Tibial artery (tissue), 4 donors: ENCODE measurements around the gene PAX4.

Experiments
- DNase-seq, 2 donors: peaks; one replicate each; pipeline ENCODE4 v3.0.0-alpha.2; 2019
- H3K27ac ChIP-seq, 2 donors: fragments of 200-600 bp; sonication (generic) in 1 of 2; 1 replicate in 1 of 2; 2 replicates in 1 of 2; pipeline ENCODE4 v1.5.1; 2018 to 2019; ENCODE audit warnings: mild to moderate bottlenecking in 1 of 2
- H3K27me3 ChIP-seq, 2 donors: fragments of 200-600 bp; sonication (generic) in 1 of 2; one replicate each; pipeline versions ENCODE4 v1.5.1 to v1.6.0; 2016 to 2019
- H3K36me3 ChIP-seq, 3 donors: fragments of 200-600 bp; sonication (generic) in 2 of 3; one replicate each; pipeline ENCODE4 v1.5.1; 2016 to 2019; ENCODE audit warnings: mild to moderate bottlenecking in 2 of 3
- H3K4me1 ChIP-seq, 4 donors: fragments of 200-600 bp; sonication (generic) in 2 of 4; 1 replicate in 3 of 4; 2 replicates in 1 of 4; pipeline ENCODE4 v1.5.1; 2016 to 2019
- H3K4me3 ChIP-seq, 2 donors: fragments of 200-600 bp; sonication (generic) in 1 of 2; 1 replicate in 1 of 2; 2 replicates in 1 of 2; pipeline ENCODE4 v1.5.1; 2018 to 2019; ENCODE audit warnings: mild to moderate bottlenecking in 2 of 2
- H3K9me3 ChIP-seq, 3 donors: fragments of 200-600 bp; sonication (generic) in 1 of 3; one replicate each; pipeline ENCODE4 v1.5.1; 2016 to 2019
- intact Hi-C: fragments of 100-400 bp; cut with DNase I; formaldehyde crosslinking; loops from one replicate; pipeline ENCODE4 v1.15.0; 2023; ENCODE audit warnings: low total_unique reads
- TF ChIP-seq, protein P1 (sequence below), 2 experiments: fragments of 200-600 bp in 1 of 2; fragments of 450-650 bp in 1 of 2; IDR thresholded peaks; one replicate each; pipeline ENCODE4 v1.5.1; 2017 to 2019; ENCODE audit warnings: antibody characterized with exemption in 2 of 2, mild to moderate bottlenecking in 1 of 2, moderate library complexity in 1 of 2

PAX4 gene

DNA sequence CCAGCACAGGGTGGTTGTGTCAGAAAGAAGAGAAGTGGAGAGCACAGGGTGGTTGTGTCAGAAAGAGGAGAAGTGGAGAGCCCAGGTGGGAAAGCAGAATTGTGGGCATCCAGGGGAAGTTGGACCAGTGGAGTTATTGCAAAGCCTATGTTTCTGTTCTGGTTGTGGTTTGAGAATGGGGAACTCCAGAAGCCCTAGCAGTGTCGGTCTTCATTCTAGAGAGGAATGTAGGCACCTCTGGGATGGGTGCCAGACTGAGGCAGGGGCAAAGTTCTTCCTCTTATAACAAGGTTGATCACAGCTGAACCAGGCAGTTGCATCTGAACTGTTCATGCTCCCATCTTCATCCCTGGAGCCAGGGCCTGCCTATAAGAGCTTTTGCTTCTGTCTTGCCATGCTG lies 23.5 kb downstream of the PAX4 start:
- Histone ChIP-seq H3K4me1 (peaks cover 0 to 7% (median 5%) of the 10 kb centered on the region in 4 donors), H3K9me3 (no peaks in the 10 kb centered on the region), H3K27me3 (no peaks in the 10 kb centered on the region), H3K36me3 (peaks cover 20 to 42% (median 23%) of the 10 kb centered on the region in 3 donors), H3K27ac (no peak overlapping the region), H3K4me3 (no peak overlapping the region)
- intact Hi-C loops = no loop called here
- no peak for DNase-seq
- TF ChIP-seq, protein P1, sequence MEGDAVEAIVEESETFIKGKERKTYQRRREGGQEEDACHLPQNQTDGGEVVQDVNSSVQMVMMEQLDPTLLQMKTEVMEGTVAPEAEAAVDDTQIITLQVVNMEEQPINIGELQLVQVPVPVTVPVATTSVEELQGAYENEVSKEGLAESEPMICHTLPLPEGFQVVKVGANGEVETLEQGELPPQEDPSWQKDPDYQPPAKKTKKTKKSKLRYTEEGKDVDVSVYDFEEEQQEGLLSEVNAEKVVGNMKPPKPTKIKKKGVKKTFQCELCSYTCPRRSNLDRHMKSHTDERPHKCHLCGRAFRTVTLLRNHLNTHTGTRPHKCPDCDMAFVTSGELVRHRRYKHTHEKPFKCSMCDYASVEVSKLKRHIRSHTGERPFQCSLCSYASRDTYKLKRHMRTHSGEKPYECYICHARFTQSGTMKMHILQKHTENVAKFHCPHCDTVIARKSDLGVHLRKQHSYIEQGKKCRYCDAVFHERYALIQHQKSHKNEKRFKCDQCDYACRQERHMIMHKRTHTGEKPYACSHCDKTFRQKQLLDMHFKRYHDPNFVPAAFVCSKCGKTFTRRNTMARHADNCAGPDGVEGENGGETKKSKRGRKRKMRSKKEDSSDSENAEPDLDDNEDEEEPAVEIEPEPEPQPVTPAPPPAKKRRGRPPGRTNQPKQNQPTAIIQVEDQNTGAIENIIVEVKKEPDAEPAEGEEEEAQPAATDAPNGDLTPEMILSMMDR (IDR thresholded peaks at IDR 0.05) = no peak

DNA sequence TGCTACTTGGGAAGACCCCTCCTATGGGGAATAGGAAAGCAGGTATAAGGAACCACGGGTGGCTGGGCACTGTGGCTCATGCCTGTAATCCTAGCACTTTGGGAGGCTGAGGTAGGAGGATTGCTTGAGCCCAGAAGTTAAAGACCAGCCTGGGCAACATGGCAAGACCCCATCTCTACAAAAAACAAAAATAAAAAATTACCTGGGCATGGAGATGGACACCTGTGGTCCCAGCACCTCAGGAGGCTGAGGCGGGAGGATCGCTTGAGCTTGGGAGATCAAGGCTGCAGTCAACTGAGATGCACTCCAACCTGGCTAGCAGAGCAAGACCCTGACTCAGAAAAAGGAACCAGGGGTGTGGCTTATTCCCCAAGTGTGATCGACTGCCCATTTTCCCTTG lies 25.4 kb downstream of the PAX4 start:
- Histone ChIP-seq H3K27me3 (no peaks in the 10 kb centered on the region), H3K27ac (no peak overlapping the region), H3K4me3 (no peak overlapping the region), H3K4me1 (peaks cover 0 to 16% (median 14%) of the 10 kb centered on the region in 4 donors), H3K36me3 (peaks cover 20 to 42% (median 23%) of the 10 kb centered on the region in 3 donors), H3K9me3 (no peaks in the 10 kb centered on the region)
- intact Hi-C loops = no loop called here
- TF ChIP-seq, protein P1 (IDR thresholded peaks at IDR 0.05) = no peak
- DNase-seq = no peak

DNA sequence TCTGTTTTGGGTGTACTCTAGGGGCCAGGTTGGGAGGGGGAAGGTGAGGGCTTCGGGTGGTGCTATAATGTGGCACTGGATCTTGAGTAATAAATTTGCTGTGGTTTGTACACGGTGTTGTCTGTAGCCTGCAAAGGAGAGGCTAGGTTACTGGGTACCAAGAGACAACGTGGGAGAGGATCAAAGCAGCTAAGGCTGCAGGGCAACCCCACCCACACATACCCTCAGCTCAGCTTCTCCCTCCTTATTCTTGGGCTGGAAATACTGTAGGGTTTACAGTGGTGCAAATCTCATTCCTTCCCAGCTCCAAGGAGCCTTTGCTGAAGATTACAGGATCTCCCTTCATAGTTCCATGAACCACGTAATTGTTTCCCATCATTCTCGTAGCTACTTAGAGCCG lies 26.4 kb downstream of the PAX4 start:
- TF ChIP-seq, protein P1 (IDR thresholded peaks at IDR 0.05) = no peak
- peaks cover 0 to 21% (median 16%) of the 10 kb centered on the region in 4 donors for H3K4me1 ChIP-seq
- H3K36me3 ChIP-seq = peaks cover 20 to 42% (median 23%) of the 10 kb centered on the region in 3 donors
- no peak overlapping the region for H3K27ac ChIP-seq
- DNase-seq = no peak
- H3K9me3 ChIP-seq = no peaks in the 10 kb centered on the region
- intact Hi-C loops = no loop called here
- no peak overlapping the region for H3K4me3 ChIP-seq
- no peaks in the 10 kb centered on the region for H3K27me3 ChIP-seq

DNA sequence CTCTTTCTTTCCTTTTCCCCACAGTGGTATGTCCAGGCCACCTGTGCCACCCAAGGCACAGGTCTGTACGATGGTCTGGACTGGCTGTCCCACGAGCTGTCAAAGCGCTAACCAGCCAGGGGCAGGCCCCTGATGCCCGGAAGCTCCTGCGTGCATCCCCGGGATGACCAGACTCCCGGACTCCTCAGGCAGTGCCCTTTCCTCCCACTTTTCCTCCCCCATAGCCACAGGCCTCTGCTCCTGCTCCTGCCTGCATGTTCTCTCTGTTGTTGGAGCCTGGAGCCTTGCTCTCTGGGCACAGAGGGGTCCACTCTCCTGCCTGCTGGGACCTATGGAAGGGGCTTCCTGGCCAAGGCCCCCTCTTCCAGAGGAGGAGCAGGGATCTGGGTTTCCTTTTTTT lies 26.8 kb downstream of the PAX4 start:
- intact Hi-C loops = no loop called here
- Histone ChIP-seq H3K36me3 (peaks cover 20 to 42% (median 23%) of the 10 kb centered on the region in 3 donors), H3K27ac (no peak overlapping the region), H3K27me3 (no peaks in the 10 kb centered on the region), H3K4me3 (no peak overlapping the region), H3K4me1 (peaks cover 0 to 21% (median 16%) of the 10 kb centered on the region in 4 donors), H3K9me3 (no peaks in the 10 kb centered on the region)
- DNase-seq = no peak
- TF ChIP-seq, protein P1 (IDR thresholded peaks at IDR 0.05) = no peak

DNA sequence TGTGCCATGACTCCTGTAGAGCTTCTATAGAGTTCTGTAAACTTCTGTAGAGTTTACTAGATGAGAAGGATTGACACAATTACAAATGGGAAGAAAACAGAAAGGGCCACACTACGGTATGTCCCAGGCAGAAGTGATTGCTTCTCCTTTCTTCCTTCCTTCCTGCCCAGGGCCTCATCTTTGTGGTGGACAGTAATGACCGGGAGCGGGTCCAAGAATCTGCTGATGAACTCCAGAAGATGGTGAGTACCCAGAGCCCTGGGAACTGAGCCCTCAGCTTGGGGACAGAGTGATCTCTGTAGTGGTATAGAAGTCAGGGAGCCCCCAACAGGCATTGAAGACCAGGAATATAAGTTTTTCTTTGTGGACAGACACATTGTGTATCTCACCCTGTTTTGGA lies 28.0 kb downstream of the PAX4 start:
- no peak for DNase-seq

More for the DNA sequence above, 28.0 kb downstream of the PAX4 start:
- Histone ChIP-seq H3K36me3 (peaks cover 20 to 39% (median 23%) of the 10 kb centered on the region in 3 donors), H3K27me3 (no peaks in the 10 kb centered on the region), H3K4me1 (peaks cover 0 to 30% (median 20%) of the 10 kb centered on the region in 4 donors), H3K9me3 (no peaks in the 10 kb centered on the region), H3K27ac (no peak overlapping the region), H3K4me3 (peak overlapping the region in 1 of 2 donors; percentile 97)
- TF ChIP-seq, protein P1 (IDR thresholded peaks at IDR 0.05) = no peak
- intact Hi-C loops = loop anchor here (2.0 kb wide), 1 partner anchor 197 kb away; the partner anchor contains the start of gene ZNF800
